GM23338 (cell line): ENCODE data around the gene TMEM25.

ENCODE experiments used
- CREB1 ChIP-seq: fragments of 250-450 bp; sonication (Bioruptor Pico); IDR thresholded peaks from 2 replicates; pipeline ENCODE4 v1.5.0; 2020; ENCODE audit warnings: low read depth, mild to moderate bottlenecking, moderate library complexity
- EZH2 ChIP-seq: fragments of 200-600 bp; sonication (generic); IDR thresholded peaks from one replicate; pipeline ENCODE4 v1.8.0; 2017; ENCODE audit warnings: antibody characterized with exemption, mild to moderate bottlenecking, low read depth; ENCODE audit not compliant: unreplicated experiment
- EZH2phosphoT487 ChIP-seq: fragments of 200-600 bp; sonication (generic); IDR thresholded peaks from one replicate; pipeline ENCODE4 v1.8.1; 2018; ENCODE audit warnings: antibody characterized with exemption; ENCODE audit not compliant: unreplicated experiment
- NANOG ChIP-seq: IDR thresholded peaks from 2 replicates; pipeline ENCODE4 v1.6.1; 2016; ENCODE audit warnings: antibody characterized with exemption, borderline replicate concordance
- POLR2AphosphoS5 ChIP-seq: IDR thresholded peaks from 2 replicates; pipeline ENCODE4 v1.6.1; 2016; ENCODE audit warnings: antibody characterized with exemption, low read depth
- STAT1 ChIP-seq: IDR thresholded peaks from one replicate; pipeline ENCODE4 v1.6.1; 2016; ENCODE audit warnings: antibody characterized with exemption; ENCODE audit not compliant: unreplicated experiment
- TF ChIP-seq, protein P1 (sequence below), 2 experiments: fragments of 200-600 bp in 1 of 2; sonication (generic) in 1 of 2; conservative IDR thresholded peaks; 2 replicates each; pipeline versions ENCODE4 v1.5.1 to v1.6.1; 2016 to 2017; ENCODE audit warnings: antibody characterized with exemption in 2 of 2, low read depth in 2 of 2, mild to moderate bottlenecking in 2 of 2, moderate library complexity in 1 of 2
- TF ChIP-seq, protein P2 (sequence below): IDR thresholded peaks from one replicate; pipeline ENCODE4 v1.6.1; 2018; ENCODE audit warnings: antibody characterized with exemption; ENCODE audit not compliant: unreplicated experiment

DNA sequence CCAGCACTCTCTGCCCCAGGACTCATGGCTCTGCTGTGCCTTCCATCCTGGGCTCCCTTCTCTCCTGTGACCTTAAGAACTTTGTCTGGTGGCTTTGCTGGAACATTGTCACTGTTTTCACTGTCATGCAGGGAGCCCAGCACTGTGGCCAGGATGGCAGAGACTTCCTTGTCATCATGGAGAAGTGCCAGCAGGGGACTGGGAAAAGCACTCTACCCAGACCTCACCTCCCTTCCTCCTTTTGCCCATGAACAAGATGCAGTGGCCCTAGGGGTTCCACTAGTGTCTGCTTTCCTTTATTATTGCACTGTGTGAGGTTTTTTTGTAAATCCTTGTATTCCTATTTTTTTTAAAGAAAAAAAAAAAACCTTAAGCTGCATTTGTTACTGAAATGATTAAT, 6.6 kb upstream of the TMEM25 start:
- TF ChIP-seq, protein P1, sequence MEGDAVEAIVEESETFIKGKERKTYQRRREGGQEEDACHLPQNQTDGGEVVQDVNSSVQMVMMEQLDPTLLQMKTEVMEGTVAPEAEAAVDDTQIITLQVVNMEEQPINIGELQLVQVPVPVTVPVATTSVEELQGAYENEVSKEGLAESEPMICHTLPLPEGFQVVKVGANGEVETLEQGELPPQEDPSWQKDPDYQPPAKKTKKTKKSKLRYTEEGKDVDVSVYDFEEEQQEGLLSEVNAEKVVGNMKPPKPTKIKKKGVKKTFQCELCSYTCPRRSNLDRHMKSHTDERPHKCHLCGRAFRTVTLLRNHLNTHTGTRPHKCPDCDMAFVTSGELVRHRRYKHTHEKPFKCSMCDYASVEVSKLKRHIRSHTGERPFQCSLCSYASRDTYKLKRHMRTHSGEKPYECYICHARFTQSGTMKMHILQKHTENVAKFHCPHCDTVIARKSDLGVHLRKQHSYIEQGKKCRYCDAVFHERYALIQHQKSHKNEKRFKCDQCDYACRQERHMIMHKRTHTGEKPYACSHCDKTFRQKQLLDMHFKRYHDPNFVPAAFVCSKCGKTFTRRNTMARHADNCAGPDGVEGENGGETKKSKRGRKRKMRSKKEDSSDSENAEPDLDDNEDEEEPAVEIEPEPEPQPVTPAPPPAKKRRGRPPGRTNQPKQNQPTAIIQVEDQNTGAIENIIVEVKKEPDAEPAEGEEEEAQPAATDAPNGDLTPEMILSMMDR (conservative IDR thresholded peaks at IDR 0.05; ENCODE audit: low read depth in 2 of 2), result no peak
- TF ChIP-seq NANOG (no peak), EZH2 (no peak), STAT1 (no peak), CREB1 (CRISPR knock-in tag) (no peak), EZH2phosphoT487 (no peak), POLR2AphosphoS5 (no peak)
- TF ChIP-seq, protein P2, sequence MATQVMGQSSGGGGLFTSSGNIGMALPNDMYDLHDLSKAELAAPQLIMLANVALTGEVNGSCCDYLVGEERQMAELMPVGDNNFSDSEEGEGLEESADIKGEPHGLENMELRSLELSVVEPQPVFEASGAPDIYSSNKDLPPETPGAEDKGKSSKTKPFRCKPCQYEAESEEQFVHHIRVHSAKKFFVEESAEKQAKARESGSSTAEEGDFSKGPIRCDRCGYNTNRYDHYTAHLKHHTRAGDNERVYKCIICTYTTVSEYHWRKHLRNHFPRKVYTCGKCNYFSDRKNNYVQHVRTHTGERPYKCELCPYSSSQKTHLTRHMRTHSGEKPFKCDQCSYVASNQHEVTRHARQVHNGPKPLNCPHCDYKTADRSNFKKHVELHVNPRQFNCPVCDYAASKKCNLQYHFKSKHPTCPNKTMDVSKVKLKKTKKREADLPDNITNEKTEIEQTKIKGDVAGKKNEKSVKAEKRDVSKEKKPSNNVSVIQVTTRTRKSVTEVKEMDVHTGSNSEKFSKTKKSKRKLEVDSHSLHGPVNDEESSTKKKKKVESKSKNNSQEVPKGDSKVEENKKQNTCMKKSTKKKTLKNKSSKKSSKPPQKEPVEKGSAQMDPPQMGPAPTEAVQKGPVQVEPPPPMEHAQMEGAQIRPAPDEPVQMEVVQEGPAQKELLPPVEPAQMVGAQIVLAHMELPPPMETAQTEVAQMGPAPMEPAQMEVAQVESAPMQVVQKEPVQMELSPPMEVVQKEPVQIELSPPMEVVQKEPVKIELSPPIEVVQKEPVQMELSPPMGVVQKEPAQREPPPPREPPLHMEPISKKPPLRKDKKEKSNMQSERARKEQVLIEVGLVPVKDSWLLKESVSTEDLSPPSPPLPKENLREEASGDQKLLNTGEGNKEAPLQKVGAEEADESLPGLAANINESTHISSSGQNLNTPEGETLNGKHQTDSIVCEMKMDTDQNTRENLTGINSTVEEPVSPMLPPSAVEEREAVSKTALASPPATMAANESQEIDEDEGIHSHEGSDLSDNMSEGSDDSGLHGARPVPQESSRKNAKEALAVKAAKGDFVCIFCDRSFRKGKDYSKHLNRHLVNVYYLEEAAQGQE, result no peak
